MM.1S (cell line): Measurements from ENCODE around the gene UMOD.

Experiments
- DNase-seq: peaks from one replicate; pipeline ENCODE4 v3.0.0-alpha.2; 2015
- H2AFZ ChIP-seq: fragments of 300-600 bp; sonication (generic); 2 replicates; pipeline ENCODE4 v1.6.0; 2016; ENCODE audit warnings: antibody characterized with exemption, low read length
- H3F3A ChIP-seq: fragments of 300-600 bp; sonication (generic); 2 replicates; pipeline ENCODE4 v1.6.1; 2016; ENCODE audit warnings: mild to moderate bottlenecking, antibody characterized with exemption, low read length, moderate library complexity, mixed read lengths; ENCODE audit not compliant: insufficient read depth
- H3K27ac ChIP-seq: fragments of 300-600 bp; sonication (generic); 2 replicates; pipeline ENCODE4 v1.5.1; 2016; ENCODE audit warnings: mild to moderate bottlenecking, low read length
- H3K27me3 ChIP-seq: fragments of 300-600 bp; sonication (generic); replicated peaks from 2 replicates; pipeline ENCODE4 v1.6.0; 2016; ENCODE audit warnings: low read length; ENCODE audit not compliant: insufficient read depth
- H3K36me3 ChIP-seq: fragments of 300-600 bp; sonication (generic); replicated peaks from 2 replicates; pipeline ENCODE4 v1.6.1; 2016; ENCODE audit warnings: mild to moderate bottlenecking, low read length, mixed read lengths; ENCODE audit not compliant: insufficient read depth
- H3K4me1 ChIP-seq: fragments of 300-600 bp; sonication (generic); 2 replicates; pipeline ENCODE4 v1.6.1; 2016; ENCODE audit warnings: low read length, mixed read lengths
- H3K4me2 ChIP-seq: fragments of 300-600 bp; sonication (generic); 2 replicates; pipeline ENCODE4 v1.6.0; 2016; ENCODE audit warnings: low read depth, low read length
- H3K4me3 ChIP-seq: fragments of 300-600 bp; sonication (generic); 2 replicates; pipeline ENCODE4 v1.5.1; 2016; ENCODE audit warnings: low read length, mixed read lengths
- H3K79me2 ChIP-seq: fragments of 300-600 bp; sonication (generic); 2 replicates; pipeline ENCODE4 v1.6.1; 2016; ENCODE audit warnings: mixed run types, low read length, mixed read lengths
- H3K9ac ChIP-seq: fragments of 300-600 bp; sonication (generic); 2 replicates; pipeline ENCODE4 v1.6.1; 2016; ENCODE audit warnings: low read length, mixed read lengths
- H3K9me2 ChIP-seq: fragments of 300-600 bp; sonication (generic); replicated peaks from 2 replicates; pipeline ENCODE4 v1.6.1; 2016; ENCODE audit warnings: mild to moderate bottlenecking, low read length, mixed read lengths; ENCODE audit not compliant: insufficient read depth
- H3K9me3 ChIP-seq: fragments of 300-600 bp; sonication (generic); replicated peaks from 2 replicates; pipeline ENCODE4 v1.6.1; 2016; ENCODE audit warnings: mild to moderate bottlenecking, low read length, mixed read lengths; ENCODE audit not compliant: insufficient read depth
- H4K20me1 ChIP-seq: fragments of 300-600 bp; sonication (generic); 2 replicates; pipeline ENCODE4 v1.6.1; 2016; ENCODE audit warnings: mild to moderate bottlenecking, low read length, moderate library complexity, mixed read lengths; ENCODE audit not compliant: insufficient read depth
- EZH2 ChIP-seq: fragments of 300-600 bp; sonication (generic); optimal IDR thresholded peaks from 2 replicates; pipeline ENCODE3; 2017; ENCODE audit warnings: low read depth, mild to moderate bottlenecking, antibody characterized with exemption, low read length, mixed read lengths
- EZH2phosphoT487 ChIP-seq: fragments of 300-600 bp; sonication (generic); IDR thresholded peaks from 2 replicates; pipeline ENCODE4 v1.6.1; 2018; ENCODE audit warnings: antibody characterized with exemption, low read length
- TF ChIP-seq, protein P1 (sequence below): fragments of 300-600 bp; sonication (generic); IDR thresholded peaks from 2 replicates; pipeline ENCODE4 v1.5.1; 2016; ENCODE audit warnings: antibody characterized with exemption, low read length, mixed read lengths

Gene UMOD

DNA sequence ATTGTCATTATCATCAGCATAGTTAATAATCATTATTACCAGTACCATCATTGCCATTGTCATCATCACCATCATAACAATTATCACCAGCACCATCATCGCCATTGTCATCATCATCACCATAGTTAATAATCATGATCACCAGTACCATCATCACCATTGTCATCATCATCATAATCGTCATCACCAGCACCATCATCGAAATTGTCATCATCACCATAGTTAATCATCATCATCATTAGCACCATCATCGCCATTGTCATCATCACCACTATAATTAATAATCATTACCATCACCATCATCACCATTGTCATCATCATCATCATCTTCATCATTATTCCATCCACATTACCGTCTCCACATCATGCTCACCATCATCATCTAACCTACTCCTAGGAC, 38.5 kb upstream of the UMOD start:
- TF ChIP-seq EZH2phosphoT487 (no peak), EZH2 (no peak)
- TF ChIP-seq, protein P1, sequence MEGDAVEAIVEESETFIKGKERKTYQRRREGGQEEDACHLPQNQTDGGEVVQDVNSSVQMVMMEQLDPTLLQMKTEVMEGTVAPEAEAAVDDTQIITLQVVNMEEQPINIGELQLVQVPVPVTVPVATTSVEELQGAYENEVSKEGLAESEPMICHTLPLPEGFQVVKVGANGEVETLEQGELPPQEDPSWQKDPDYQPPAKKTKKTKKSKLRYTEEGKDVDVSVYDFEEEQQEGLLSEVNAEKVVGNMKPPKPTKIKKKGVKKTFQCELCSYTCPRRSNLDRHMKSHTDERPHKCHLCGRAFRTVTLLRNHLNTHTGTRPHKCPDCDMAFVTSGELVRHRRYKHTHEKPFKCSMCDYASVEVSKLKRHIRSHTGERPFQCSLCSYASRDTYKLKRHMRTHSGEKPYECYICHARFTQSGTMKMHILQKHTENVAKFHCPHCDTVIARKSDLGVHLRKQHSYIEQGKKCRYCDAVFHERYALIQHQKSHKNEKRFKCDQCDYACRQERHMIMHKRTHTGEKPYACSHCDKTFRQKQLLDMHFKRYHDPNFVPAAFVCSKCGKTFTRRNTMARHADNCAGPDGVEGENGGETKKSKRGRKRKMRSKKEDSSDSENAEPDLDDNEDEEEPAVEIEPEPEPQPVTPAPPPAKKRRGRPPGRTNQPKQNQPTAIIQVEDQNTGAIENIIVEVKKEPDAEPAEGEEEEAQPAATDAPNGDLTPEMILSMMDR: no peak
- no peaks in the 10 kb centered on the region for H3F3A ChIP-seq
- H3K9me3 ChIP-seq: no peaks in the 10 kb centered on the region
- H3K27me3 ChIP-seq: no peaks in the 10 kb centered on the region
- H3K79me2 ChIP-seq: no peaks in the 10 kb centered on the region
- H3K4me1 ChIP-seq: no peaks in the 10 kb centered on the region
- no peaks in the 10 kb centered on the region for H4K20me1 ChIP-seq
- no peak for DNase-seq
- no peaks in the 10 kb centered on the region for H3K36me3 ChIP-seq
- no peak overlapping the region for H3K4me2 ChIP-seq
- H3K27ac ChIP-seq: no peak overlapping the region
- H3K4me3 ChIP-seq: no peak overlapping the region
- no peak overlapping the region for H2AFZ ChIP-seq
- H3K9me2 ChIP-seq: no peaks in the 10 kb centered on the region
- no peak overlapping the region for H3K9ac ChIP-seq

DNA sequence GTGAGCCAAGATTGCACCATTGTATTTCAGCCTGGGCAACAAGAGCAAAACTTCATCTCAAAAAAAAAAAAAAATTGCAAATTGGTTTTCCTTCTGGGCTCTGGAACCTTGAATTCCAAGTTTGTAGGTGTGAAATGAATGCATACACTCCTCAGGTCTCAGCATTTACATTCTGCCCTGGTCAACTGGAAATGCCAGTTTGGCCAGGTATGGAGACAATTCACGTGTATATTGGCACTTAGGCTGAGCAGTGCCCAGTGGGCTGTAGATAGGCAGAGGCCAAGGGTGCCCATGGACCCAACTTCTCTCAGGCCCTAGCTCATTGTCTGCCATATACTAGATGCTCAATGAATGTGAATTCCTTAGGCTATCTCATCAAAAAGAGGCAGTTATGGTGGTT, 36.3 kb upstream of the UMOD start:
- H3K4me3 ChIP-seq: no peak overlapping the region
- no peak overlapping the region for H3K9ac ChIP-seq
- no peaks in the 10 kb centered on the region for H4K20me1 ChIP-seq
- TF ChIP-seq, protein P1: no peak
- TF ChIP-seq EZH2 (no peak), EZH2phosphoT487 (no peak)
- H3K79me2 ChIP-seq: no peaks in the 10 kb centered on the region
- H3K4me2 ChIP-seq: no peak overlapping the region
- H3K27ac ChIP-seq: no peak overlapping the region
- H3K27me3 ChIP-seq: no peaks in the 10 kb centered on the region
- no peaks in the 10 kb centered on the region for H3K36me3 ChIP-seq
- no peak for DNase-seq
- H3K9me3 ChIP-seq: no peaks in the 10 kb centered on the region
- no peaks in the 10 kb centered on the region for H3K9me2 ChIP-seq
- H3F3A ChIP-seq: no peaks in the 10 kb centered on the region
- H2AFZ ChIP-seq: no peak overlapping the region
- H3K4me1 ChIP-seq: no peaks in the 10 kb centered on the region

DNA sequence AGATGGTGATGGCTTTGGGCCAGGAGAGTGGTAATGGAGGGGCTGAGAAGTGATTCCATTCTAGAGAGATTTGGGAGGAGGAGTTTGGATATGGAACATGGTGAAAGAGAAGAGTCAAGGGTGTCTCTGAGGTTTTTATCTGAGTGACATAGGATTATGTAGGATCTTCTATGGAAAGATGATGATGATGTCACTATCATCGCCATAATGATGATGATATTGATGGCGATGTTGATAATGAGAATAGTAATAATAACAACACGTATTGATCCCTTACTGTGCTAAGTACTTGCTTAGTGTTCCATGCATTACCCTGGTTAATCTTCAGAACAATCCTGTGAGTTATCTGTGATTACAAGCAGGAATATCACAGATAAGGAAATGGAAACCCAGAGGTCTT, 35.5 kb upstream of the UMOD start:
- Histone ChIP-seq H4K20me1 (no peaks in the 10 kb centered on the region), H3K9ac (no peak overlapping the region), H3K9me2 (no peaks in the 10 kb centered on the region), H3K36me3 (no peaks in the 10 kb centered on the region), H3K4me2 (no peak overlapping the region), H3K27me3 (no peaks in the 10 kb centered on the region), H3K4me3 (no peak overlapping the region), H3K79me2 (no peaks in the 10 kb centered on the region), H3F3A (no peaks in the 10 kb centered on the region), H3K4me1 (no peaks in the 10 kb centered on the region), H2AFZ (no peak overlapping the region), H3K9me3 (no peaks in the 10 kb centered on the region), H3K27ac (no peak overlapping the region)
- TF ChIP-seq EZH2 (no peak), EZH2phosphoT487 (no peak)
- TF ChIP-seq, protein P1: no peak
- DNase-seq: no peak
